ENCODE data around the gene ELK4. TPM values are rescaled to one million over a fixed set of nuclear protein-coding genes. Genes with fewer than 3 reads are reported as not detected.

The ELK4 gene
- polyA plus RNA-seq, 1 of the 3 experiments (the other 2 are of a cell fraction): 2.6 TPM

DNA sequence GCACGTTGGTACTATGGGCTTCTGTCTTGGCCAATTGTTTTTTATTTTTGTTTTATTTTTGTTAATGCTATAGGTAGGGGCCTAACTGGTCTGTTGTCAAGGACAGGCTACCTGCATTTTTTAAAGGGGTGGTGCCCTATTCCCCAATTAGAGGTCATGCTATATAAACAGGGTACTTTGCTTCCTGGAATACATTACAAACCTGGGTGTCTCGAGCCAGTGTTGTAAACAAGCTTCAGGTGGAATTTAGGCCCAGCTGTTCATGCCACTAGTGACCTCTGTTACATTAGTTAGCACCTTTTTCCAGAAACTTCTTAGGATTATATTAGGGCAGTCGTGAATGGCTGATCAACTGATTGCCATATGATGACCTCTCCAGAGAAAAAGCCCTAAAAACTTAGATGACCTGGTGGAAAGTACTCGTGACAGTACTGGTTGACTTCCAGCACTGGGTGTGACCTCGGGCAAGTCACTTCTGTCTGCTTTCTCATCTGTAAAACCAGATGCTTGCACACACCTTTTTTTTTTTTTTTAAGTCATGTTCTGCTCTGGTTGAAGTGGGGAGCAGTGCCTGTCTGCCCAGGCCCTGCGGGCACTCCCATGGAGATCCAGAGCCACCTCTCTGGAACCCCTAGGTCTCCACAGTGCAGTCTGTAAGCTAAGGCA, 46.5 kb downstream of the ELK4 start (continued):
- TF ChIP-seq, protein P1, sequence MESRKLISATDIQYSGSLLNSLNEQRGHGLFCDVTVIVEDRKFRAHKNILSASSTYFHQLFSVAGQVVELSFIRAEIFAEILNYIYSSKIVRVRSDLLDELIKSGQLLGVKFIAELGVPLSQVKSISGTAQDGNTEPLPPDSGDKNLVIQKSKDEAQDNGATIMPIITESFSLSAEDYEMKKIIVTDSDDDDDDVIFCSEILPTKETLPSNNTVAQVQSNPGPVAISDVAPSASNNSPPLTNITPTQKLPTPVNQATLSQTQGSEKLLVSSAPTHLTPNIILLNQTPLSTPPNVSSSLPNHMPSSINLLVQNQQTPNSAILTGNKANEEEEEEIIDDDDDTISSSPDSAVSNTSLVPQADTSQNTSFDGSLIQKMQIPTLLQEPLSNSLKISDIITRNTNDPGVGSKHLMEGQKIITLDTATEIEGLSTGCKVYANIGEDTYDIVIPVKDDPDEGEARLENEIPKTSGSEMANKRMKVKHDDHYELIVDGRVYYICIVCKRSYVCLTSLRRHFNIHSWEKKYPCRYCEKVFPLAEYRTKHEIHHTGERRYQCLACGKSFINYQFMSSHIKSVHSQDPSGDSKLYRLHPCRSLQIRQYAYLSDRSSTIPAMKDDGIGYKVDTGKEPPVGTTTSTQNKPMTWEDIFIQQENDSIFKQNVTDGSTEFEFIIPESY (IDR thresholded peaks at IDR 0.05; ENCODE audit: borderline replicate concordance, low read depth): no peak
- TF ChIP-seq CHD2 (IDR thresholded peaks at IDR 0.05; ENCODE audit: low read length, partially characterized antibody) (no peak), JUND (IDR thresholded peaks at IDR 0.05) (no peak), MEF2A (IDR thresholded peaks at IDR 0.05; ENCODE audit: borderline replicate concordance, low read depth) (no peak), RXRA (IDR thresholded peaks at IDR 0.05; ENCODE audit: borderline replicate concordance, low read depth) (no peak)

DNA sequence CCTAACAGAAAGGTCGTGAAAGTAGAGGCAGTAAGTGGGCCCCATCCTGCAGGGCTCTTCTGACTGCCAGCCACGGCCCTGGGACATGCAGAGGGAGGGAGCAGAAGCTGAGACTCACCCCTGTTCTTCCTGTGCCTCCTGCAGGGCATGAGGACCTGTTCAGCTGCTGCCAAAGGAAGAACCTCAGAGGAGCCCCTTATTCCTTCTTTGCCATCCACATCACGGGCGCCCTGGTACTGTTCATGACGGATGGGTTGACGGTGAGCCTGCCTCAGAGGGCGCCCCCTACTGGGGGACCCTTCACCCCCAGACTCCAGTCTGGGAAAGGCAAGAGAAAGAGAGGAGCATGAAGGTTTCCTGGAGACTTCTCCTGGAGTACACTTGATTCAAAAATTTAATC, 47.1 kb downstream of the ELK4 start:
- no peaks in the 10 kb centered on the region for H3K36me3 ChIP-seq (replicated peaks in 1 of 2; ENCODE audit: control insufficient read depth in 1 of 2, insufficient read depth in 2 of 2, low read length in 1 of 2)
- POLR2A ChIA-PET: no interaction called here
- H3K4me3 ChIP-seq (ENCODE audit: low read depth in 2 of 2, low read length in 1 of 2): no peak overlapping the region
- no peaks in the 10 kb centered on the region for H4K20me1 ChIP-seq (ENCODE audit: insufficient read depth)
- CTCF ChIA-PET: interaction anchor here (1.4 to 3.2 kb wide), 3 partner anchors 47 to 74 kb away, joined by 5 to 11 read pairs (median 11); partner anchors contain the start of gene ELK4
- no peak for TF ChIP-seq MXI1 (IDR thresholded peaks at IDR 0.05; ENCODE audit: low read depth, low read length)
- no peak for TF ChIP-seq RAD21 (IDR thresholded peaks at IDR 0.05; ENCODE audit: low read length)
- TF ChIP-seq ELF1 (IDR thresholded peaks at IDR 0.05): no peak
- TF ChIP-seq, protein P2, sequence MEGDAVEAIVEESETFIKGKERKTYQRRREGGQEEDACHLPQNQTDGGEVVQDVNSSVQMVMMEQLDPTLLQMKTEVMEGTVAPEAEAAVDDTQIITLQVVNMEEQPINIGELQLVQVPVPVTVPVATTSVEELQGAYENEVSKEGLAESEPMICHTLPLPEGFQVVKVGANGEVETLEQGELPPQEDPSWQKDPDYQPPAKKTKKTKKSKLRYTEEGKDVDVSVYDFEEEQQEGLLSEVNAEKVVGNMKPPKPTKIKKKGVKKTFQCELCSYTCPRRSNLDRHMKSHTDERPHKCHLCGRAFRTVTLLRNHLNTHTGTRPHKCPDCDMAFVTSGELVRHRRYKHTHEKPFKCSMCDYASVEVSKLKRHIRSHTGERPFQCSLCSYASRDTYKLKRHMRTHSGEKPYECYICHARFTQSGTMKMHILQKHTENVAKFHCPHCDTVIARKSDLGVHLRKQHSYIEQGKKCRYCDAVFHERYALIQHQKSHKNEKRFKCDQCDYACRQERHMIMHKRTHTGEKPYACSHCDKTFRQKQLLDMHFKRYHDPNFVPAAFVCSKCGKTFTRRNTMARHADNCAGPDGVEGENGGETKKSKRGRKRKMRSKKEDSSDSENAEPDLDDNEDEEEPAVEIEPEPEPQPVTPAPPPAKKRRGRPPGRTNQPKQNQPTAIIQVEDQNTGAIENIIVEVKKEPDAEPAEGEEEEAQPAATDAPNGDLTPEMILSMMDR (IDR thresholded peaks at IDR 0.05): peak; percentile 56
- no peaks in the 10 kb centered on the region for H3K9me3 ChIP-seq
- H3K27ac ChIP-seq (ENCODE audit: low read depth in 2 of 2, low read length in 1 of 2): no peak overlapping the region
- H3K4me2 ChIP-seq: no peak overlapping the region
- no peak for DNase-seq
- no peak overlapping the region for H3K9ac ChIP-seq
- WGBS (ENCODE audit: low lambda C conversion rate): 70% methylated on average over 7 of the region's 7 CpGs
- H2AFZ ChIP-seq (ENCODE audit: low read depth): no peak overlapping the region
- no peaks in the 10 kb centered on the region for H3K9me2 ChIP-seq
- no peaks in the 10 kb centered on the region for H3F3A ChIP-seq (replicated peaks; ENCODE audit: insufficient read depth)
- H3K27me3 ChIP-seq (ENCODE audit: insufficient read depth): no peaks in the 10 kb centered on the region; the same call in 1 of the 2 replicates
- no peaks in the 10 kb centered on the region for H3K79me2 ChIP-seq (ENCODE audit: insufficient read depth)
- H3K4me1 ChIP-seq (ENCODE audit: control insufficient read depth in 1 of 2, insufficient read depth in 2 of 2, low read depth in 1 of 2, low read length in 1 of 2): peaks cover 0 to 14% of the 10 kb centered on the region in 2 experiments; a peak in 2 of 4 replicates

DNA sequence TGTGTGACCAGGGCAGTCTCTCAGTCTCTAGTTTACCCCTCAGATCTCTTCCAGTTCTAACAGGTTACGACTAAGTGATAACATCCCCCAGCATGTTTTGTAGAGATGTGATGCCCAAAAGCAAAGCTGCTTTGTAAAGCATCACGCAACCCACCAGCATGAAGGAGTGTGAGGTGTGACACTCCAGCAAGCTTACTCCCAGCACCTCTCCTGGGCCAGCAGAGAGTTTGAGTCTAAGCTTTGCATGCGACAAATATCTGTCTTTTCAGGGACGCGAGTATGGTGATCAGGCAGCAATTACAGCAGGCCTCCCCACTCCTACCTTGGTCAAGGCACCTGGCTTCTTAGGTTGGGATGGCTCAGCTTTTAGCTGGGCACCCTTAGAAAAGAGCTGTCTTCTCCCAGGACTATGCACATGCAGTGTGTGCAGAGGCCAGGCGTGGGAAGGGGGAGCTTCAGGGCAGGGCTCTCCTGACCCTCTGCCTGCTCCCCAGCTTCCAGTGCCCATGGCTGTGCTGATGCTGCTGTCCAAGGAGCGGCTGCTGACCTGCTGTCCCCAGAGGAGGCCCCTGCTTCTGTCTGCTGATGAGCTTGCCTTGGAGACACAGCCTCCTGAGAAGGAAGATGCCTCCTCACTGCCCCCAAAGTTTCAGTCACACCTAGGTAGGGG, 48.2 kb downstream of the ELK4 start:
- 79% methylated on average over 4 of the region's 7 CpGs for WGBS (ENCODE audit: low lambda C conversion rate)
- no peaks in the 10 kb centered on the region for H3F3A ChIP-seq (replicated peaks; ENCODE audit: insufficient read depth)
- H3K9me2 ChIP-seq: no peaks in the 10 kb centered on the region
- H3K9me3 ChIP-seq: no peaks in the 10 kb centered on the region
- no peak for DNase-seq
- H3K4me2 ChIP-seq: no peak overlapping the region
- CTCF ChIA-PET: interaction anchor here (1.0 to 6.9 kb wide), 9 partner anchors 9 to 127 kb away, joined by 3 to 57 read pairs (median 5); partner anchors contain the start of gene ELK4
- peaks cover 0 to 14% of the 10 kb centered on the region in 2 experiments; a peak in 2 of 4 replicates for H3K4me1 ChIP-seq (ENCODE audit: control insufficient read depth in 1 of 2, insufficient read depth in 2 of 2, low read depth in 1 of 2, low read length in 1 of 2)
- H4K20me1 ChIP-seq (ENCODE audit: insufficient read depth): no peaks in the 10 kb centered on the region
- H3K9ac ChIP-seq: no peak overlapping the region
- POLR2A ChIA-PET: no interaction called here
- no peaks in the 10 kb centered on the region for H3K36me3 ChIP-seq (replicated peaks in 1 of 2; ENCODE audit: control insufficient read depth in 1 of 2, insufficient read depth in 2 of 2, low read length in 1 of 2)
- H3K79me2 ChIP-seq (ENCODE audit: insufficient read depth): no peaks in the 10 kb centered on the region
- no peak overlapping the region for H2AFZ ChIP-seq (ENCODE audit: low read depth)
- H3K27me3 ChIP-seq (ENCODE audit: insufficient read depth): no peaks in the 10 kb centered on the region; the same call in 1 of the 2 replicates
- no peak for TF ChIP-seq ELF1 (IDR thresholded peaks at IDR 0.05)
- H3K27ac ChIP-seq (ENCODE audit: low read depth in 2 of 2, low read length in 1 of 2): peak overlapping the region in 1 of 2 experiments; percentile 65; a peak in 1 of 4 replicates
- H3K4me3 ChIP-seq (ENCODE audit: low read depth in 2 of 2, low read length in 1 of 2): no peak overlapping the region

All from SK-N-SH (cell line).